ENCODE measurements around the gene ADD3.
A peak's percentile ranks its signal among the peaks of the same experiment; 100 is the strongest.

Gene ADD3

DNA sequence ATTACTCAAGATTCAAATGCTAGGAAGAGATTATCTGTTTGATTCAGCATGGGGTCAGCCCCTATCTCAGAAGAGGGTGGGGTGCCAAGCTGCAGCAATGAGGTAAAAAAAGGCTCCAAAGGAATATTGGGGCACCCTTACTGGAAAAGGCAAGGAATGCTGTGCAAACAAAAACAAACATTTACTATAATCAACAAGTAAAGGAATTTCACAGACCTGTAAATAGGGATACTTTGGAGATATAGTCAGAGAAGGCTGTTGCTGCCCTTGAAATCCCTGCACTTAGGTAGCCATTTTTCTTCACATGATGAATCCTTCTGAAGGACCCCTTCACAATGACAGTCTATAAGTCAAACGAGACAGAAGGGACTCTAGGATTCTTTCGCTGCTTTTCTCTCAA is 10.6 kb upstream of the ADD3 start:
- Histone ChIP-seq H3K4me1 (peaks cover 26% of the 10 kb centered on the region), H3K4me2 (peak overlapping the region; percentile 83), H3K27me3 (no peaks in the 10 kb centered on the region), H3K4me3 (no peak overlapping the region), H3K9me3 (no peaks in the 10 kb centered on the region), H3K9ac (no peak overlapping the region), H3K36me3 (no peaks in the 10 kb centered on the region), H4K20me1 (no peaks in the 10 kb centered on the region), H3K27ac (0 out of 2 replicates have a peak overlapping the region, but pooled peaks have one; percentile 39)
- TF ChIP-seq Cebpa-rat (IDR thresholded peaks at IDR 0.05), result no peak

DNA sequence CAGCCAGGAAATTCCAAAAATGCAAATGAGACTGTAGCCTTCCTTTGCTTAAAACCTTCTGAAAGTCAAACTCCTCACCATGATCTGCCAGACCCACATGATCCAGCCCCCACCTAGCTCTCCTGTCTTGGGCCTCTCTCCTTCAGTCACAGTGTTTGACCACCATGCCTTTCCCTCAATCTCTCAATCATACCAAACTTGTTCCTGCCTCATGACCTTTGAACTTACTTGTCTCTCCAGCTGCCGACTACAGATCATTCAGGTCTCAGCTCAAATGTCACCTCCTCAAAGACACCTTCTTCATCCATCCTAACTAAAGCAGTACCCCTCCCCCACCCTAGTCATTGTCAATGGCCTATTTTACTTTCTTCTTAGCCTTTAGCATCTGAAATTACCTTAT is 9.3 kb upstream of the ADD3 start:
- H3K27ac ChIP-seq, result no peak overlapping the region
- H3K9ac ChIP-seq, result no peak overlapping the region
- H3K27me3 ChIP-seq, result no peaks in the 10 kb centered on the region
- H3K9me3 ChIP-seq, result no peaks in the 10 kb centered on the region
- peaks cover 32% of the 10 kb centered on the region for H3K4me1 ChIP-seq
- no peak overlapping the region for H3K4me3 ChIP-seq
- no peak for TF ChIP-seq Cebpa-rat (IDR thresholded peaks at IDR 0.05)
- H3K36me3 ChIP-seq, result no peaks in the 10 kb centered on the region
- no peak overlapping the region for H3K4me2 ChIP-seq
- no peaks in the 10 kb centered on the region for H4K20me1 ChIP-seq

DNA sequence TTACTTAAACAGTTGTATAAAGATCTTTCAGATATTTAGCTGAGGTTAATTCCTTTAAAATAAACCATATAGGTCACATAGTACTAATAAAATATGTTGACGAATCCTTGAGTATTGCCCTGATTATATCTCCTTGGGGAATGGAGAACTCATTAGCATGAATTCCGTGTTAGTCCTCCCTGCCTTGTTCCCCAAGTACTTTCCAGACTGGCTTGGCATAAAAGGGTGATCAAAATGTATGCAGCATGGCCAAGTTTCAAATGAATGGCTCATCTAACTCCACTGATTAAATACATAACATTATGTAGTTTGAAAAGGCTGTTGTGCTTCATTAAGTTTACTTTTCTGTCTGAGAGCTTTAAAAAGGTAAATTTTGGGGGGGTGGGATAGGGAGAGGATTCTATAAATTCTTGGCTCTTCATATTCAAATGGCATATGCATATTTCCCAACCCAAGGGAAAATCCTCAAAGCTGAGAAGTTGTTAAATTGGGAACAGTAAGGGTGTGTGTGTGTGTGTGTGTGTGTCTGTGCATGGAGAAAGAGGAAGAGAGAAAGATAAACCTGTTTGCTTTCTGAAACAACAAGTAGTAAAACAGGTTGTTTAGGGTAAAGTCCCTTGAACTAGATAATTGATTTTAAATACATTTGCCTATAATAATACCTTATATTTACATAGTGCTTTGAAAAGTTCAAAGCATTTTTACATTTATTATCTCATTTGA is 4.8 kb upstream of the ADD3 start:
- TF ChIP-seq Cebpa-rat (IDR thresholded peaks at IDR 0.05), result no peak
- H3K36me3 ChIP-seq, result no peaks in the 10 kb centered on the region
- no peaks in the 10 kb centered on the region for H4K20me1 ChIP-seq
- H3K4me2 ChIP-seq, result no peak overlapping the region
- no peaks in the 10 kb centered on the region for H3K27me3 ChIP-seq
- no peak overlapping the region for H3K9ac ChIP-seq
- H3K9me3 ChIP-seq, result no peaks in the 10 kb centered on the region
- no peak overlapping the region for H3K27ac ChIP-seq
- H3K4me3 ChIP-seq, result no peak overlapping the region
- H3K4me1 ChIP-seq, result peaks cover 29% of the 10 kb centered on the region

- Histone ChIP-seq H3K27ac (no peak overlapping the region), H3K9me3 (no peaks in the 10 kb centered on the region), H3K9ac (no peak overlapping the region), H3K4me3 (no peak overlapping the region), H3K4me1 (peaks cover 26% of the 10 kb centered on the region), H3K27me3 (no peaks in the 10 kb centered on the region), H3K4me2 (no peak overlapping the region), H4K20me1 (no peaks in the 10 kb centered on the region), H3K36me3 (no peaks in the 10 kb centered on the region)
- no peak for TF ChIP-seq Cebpa-rat (IDR thresholded peaks at IDR 0.05)
These were observed 4.3 kb upstream of the ADD3 start for GRCh38 chr10:110003524-110003885.

DNA sequence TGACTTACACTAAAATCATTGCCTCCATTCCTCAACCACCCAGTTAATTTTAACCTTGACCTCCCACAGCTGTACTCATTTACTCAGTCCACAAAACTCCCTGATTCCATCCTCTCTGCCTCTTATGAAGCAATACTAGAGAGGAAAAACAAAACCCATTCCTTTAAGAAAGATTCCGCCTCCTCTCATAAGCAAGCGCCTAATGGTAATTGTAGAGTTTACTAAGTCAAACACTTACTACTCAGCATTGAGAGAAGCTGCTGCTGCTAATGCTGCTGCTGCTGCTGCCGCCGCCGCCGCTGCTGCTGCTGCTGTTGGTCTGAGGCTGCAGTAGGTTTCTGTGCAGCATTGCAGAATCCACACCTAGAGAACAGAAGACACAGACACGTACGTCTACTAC is 2.1 kb upstream of the ADD3 start:
- peaks cover 46% of the 10 kb centered on the region for H3K4me1 ChIP-seq
- H3K4me2 ChIP-seq, result 0 out of 2 replicates have a peak overlapping the region, but pooled peaks have one; percentile 96
- no peak overlapping the region for H3K27ac ChIP-seq
- H4K20me1 ChIP-seq, result peaks cover 12% of the 10 kb centered on the region
- no peak for TF ChIP-seq Cebpa-rat (IDR thresholded peaks at IDR 0.05)
- no peaks in the 10 kb centered on the region for H3K9me3 ChIP-seq
- no peaks in the 10 kb centered on the region for H3K27me3 ChIP-seq
- no peak overlapping the region for H3K9ac ChIP-seq
- no peaks in the 10 kb centered on the region for H3K36me3 ChIP-seq
- H3K4me3 ChIP-seq, result no peak overlapping the region

- H3K36me3 ChIP-seq, result no peaks in the 10 kb centered on the region
These were observed 1.2 kb upstream of the ADD3 start for GRCh38 chr10:110006358-110007160.

DNA sequence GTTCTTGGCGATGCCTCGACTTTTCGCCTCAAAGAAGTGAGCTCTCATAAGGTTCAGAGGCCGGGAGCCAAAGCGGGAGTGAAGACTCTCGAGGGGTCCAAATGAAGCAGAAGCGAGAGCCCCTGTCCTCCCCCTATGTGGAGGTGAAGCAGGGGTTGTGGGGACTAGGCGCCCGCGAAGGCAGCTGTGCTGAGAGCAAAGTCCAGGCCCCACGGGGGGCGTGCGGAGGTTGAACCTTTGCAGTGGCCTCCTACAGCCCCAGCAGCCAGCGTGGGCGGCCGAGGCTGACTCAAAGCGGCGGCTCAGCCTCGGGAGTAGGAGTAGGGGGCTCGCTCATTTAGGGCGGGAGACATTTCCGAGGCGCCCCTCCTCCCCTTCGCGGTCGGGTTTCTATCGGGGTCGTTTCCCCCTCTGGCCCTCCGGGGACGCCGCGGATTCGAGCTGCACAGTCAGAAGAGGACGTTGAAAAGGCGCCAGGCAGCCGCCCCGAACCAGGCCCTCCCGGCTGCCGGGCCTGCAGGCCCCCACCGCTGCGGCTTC is 553 bp upstream of the ADD3 start:
- peaks cover 16% of the 10 kb centered on the region for H4K20me1 ChIP-seq
- H3K4me2 ChIP-seq, result peak overlapping the region; percentile 96
- H3K36me3 ChIP-seq, result no peaks in the 10 kb centered on the region
- no peaks in the 10 kb centered on the region for H3K27me3 ChIP-seq
- TF ChIP-seq Cebpa-rat (IDR thresholded peaks at IDR 0.05), result no peak
- peak overlapping the region; percentile 85 for H3K9ac ChIP-seq
- peak overlapping the region; percentile 93 for H3K27ac ChIP-seq
- H3K9me3 ChIP-seq, result no peaks in the 10 kb centered on the region
- H3K4me1 ChIP-seq, result peaks cover 58% of the 10 kb centered on the region
- peak overlapping the region; percentile 95 for H3K4me3 ChIP-seq

More at GRCh38 chr10:110006358-110007160, 1.2 kb upstream of the ADD3 start:
- H4K20me1 ChIP-seq, result peaks cover 16% of the 10 kb centered on the region
- H3K27ac ChIP-seq, result peak overlapping the region; percentile 93
- H3K27me3 ChIP-seq, result no peaks in the 10 kb centered on the region
- peaks cover 53% of the 10 kb centered on the region for H3K4me1 ChIP-seq
- TF ChIP-seq Cebpa-rat (IDR thresholded peaks at IDR 0.05), result no peak
- peak overlapping the region; percentile 85 for H3K9ac ChIP-seq
- peak overlapping the region; percentile 96 for H3K4me2 ChIP-seq
- H3K9me3 ChIP-seq, result no peaks in the 10 kb centered on the region
- H3K4me3 ChIP-seq, result peak overlapping the region; percentile 95

- Histone ChIP-seq H3K9ac (peak overlapping the region; percentile 91), H3K27me3 (no peaks in the 10 kb centered on the region), H4K20me1 (peaks cover 24% of the 10 kb centered on the region), H3K4me2 (peak overlapping the region; percentile 89), H3K4me1 (peaks cover 64% of the 10 kb centered on the region), H3K4me3 (peak overlapping the region; percentile 95), H3K36me3 (no peaks in the 10 kb centered on the region), H3K9me3 (no peaks in the 10 kb centered on the region), H3K27ac (peak overlapping the region; percentile 94)
- TF ChIP-seq Cebpa-rat (IDR thresholded peaks at IDR 0.05), result no peak
These were observed 945 bp downstream of the ADD3 start for GRCh38 chr10:110008518-110009339.

GRCh38 chr10:110009736-110010475 is 2.1 kb downstream of the ADD3 start:
- no peaks in the 10 kb centered on the region for H3K36me3 ChIP-seq
- H3K9me3 ChIP-seq, result no peaks in the 10 kb centered on the region
- peak overlapping the region; percentile 95 for H3K4me3 ChIP-seq
- 0 out of 2 replicates have a peak overlapping the region, but pooled peaks have one; percentile 18 for H3K9ac ChIP-seq
- peak overlapping the region; percentile 89 for H3K4me2 ChIP-seq
- no peak for TF ChIP-seq Cebpa-rat (IDR thresholded peaks at IDR 0.05)
- H3K4me1 ChIP-seq, result peaks cover 74% of the 10 kb centered on the region
- H3K27me3 ChIP-seq, result no peaks in the 10 kb centered on the region
- H4K20me1 ChIP-seq, result peaks cover 24% of the 10 kb centered on the region
- H3K27ac ChIP-seq, result no peak overlapping the region

Measured in BLaER1 (cell line).